K562 (cell line): ENCODE measurements around the gene CPED1. TPM values are rescaled to one million over a fixed set of nuclear protein-coding genes. Genes with fewer than 3 reads are reported as not detected.

Experiments used
- ETV1 ChIP-seq: fragments of 450-650 bp; conservative IDR thresholded peaks from 2 replicates; pipeline ENCODE4 v1.6.1; 2016; ENCODE audit warnings: missing genetic modification characterization, control low read depth, low read depth, missing compliant biosample characterization
- HMG20A ChIP-seq: fragments of 450-650 bp; formaldehyde crosslinking; conservative IDR thresholded peaks from 2 replicates; pipeline ENCODE4 v1.4.0; 2020; ENCODE audit warnings: mild to moderate bottlenecking, mixed read lengths
- MNT ChIP-seq, 2 experiments: fragments of 450-650 bp; conservative IDR thresholded peaks; 2 replicates each; pipeline ENCODE4 v1.6.1; 2017; ENCODE audit warnings: mild to moderate bottlenecking in 2 of 2, moderate library complexity in 2 of 2
- MYC ChIP-seq, 2 experiments: fragments of 250-450 bp in 1 of 2; sonication (Bioruptor Pico) in 1 of 2; IDR thresholded peaks; 2 replicates each; pipeline versions ENCODE4 v1.5.1 to v1.6.1; 2012 to 2021; ENCODE audit warnings: low read depth in 2 of 2, borderline replicate concordance in 1 of 2, improper control_type of control experiment in 1 of 2, low read length in 1 of 2, mild to moderate bottlenecking in 1 of 2, moderate library complexity in 1 of 2
- NONO ChIP-seq, 2 experiments: fragments of 200-400 bp in 1 of 2; fragments of 450-650 bp in 1 of 2; formaldehyde crosslinking in 1 of 2; IDR thresholded peaks; 2 replicates each; pipeline ENCODE4 v1.6.1; 2017; ENCODE audit warnings: low read depth in 2 of 2, mild to moderate bottlenecking in 2 of 2, moderate library complexity in 2 of 2, low read length in 1 of 2
- PCBP2 ChIP-seq: fragments of 200-400 bp; formaldehyde crosslinking; IDR thresholded peaks from 2 replicates; pipeline ENCODE4 v1.6.1; 2018; ENCODE audit warnings: low read length, low read depth, mild to moderate bottlenecking, moderate library complexity; ENCODE audit not compliant: poor library complexity, severe bottlenecking
- PKNOX1 ChIP-seq: fragments of 450-650 bp; IDR thresholded peaks from 2 replicates; pipeline ENCODE4 v1.6.1; 2016
- POLR2H ChIP-seq: IDR thresholded peaks from 2 replicates; pipeline ENCODE4 v1.6.1; 2016; ENCODE audit warnings: missing genetic modification characterization, low read depth, mild to moderate bottlenecking, control low read depth, missing compliant biosample characterization, moderate library complexity
- TGIF2 ChIP-seq: sonication (generic); formaldehyde crosslinking; IDR thresholded peaks from 2 replicates; pipeline ENCODE4 v1.8.1; 2022; ENCODE audit warnings: mild to moderate bottlenecking, missing genetic modification reagents, moderate library complexity
- THRB ChIP-seq: fragments of 450-650 bp; formaldehyde crosslinking; conservative IDR thresholded peaks from 2 replicates; pipeline ENCODE4 v1.4.0; 2022; ENCODE audit warnings: mild to moderate bottlenecking, missing genetic modification characterization
- TRIM25 ChIP-seq: fragments of 450-650 bp; IDR thresholded peaks from 2 replicates; pipeline ENCODE4 v1.7.0; 2016; ENCODE audit warnings: borderline replicate concordance
- WHSC1 ChIP-seq: IDR thresholded peaks from one replicate; pipeline ENCODE4 v1.6.1; 2012; ENCODE audit warnings: low read length, control low read depth, inconsistent platforms
- ZNF175 ChIP-seq: fragments of 200-800 bp; sonication (Bioruptor generic); IDR thresholded peaks from 2 replicates; pipeline ENCODE4 v1.6.1; 2016; ENCODE audit warnings: low read depth, mild to moderate bottlenecking, missing genetic modification characterization, missing compliant biosample characterization
- ZNF592 ChIP-seq: fragments of 450-650 bp; IDR thresholded peaks from 2 replicates; pipeline ENCODE4 v1.6.1; 2017; ENCODE audit warnings: antibody characterized with exemption, mild to moderate bottlenecking
- polyA plus RNA-seq, 8 experiments: library from polyadenylated mRNA; depleted of rRNA in 4 of 8; stranded (reverse) in 5 of 8; unstranded in 3 of 8; fragments of >200 nt; fragmentation: Nextera tagmentation in 2 of 8; fragmentation: Illumina TruSeq in 1 of 8; extraction: Ambion mirVana in 2 of 8; extraction: Trizol in 1 of 8; gene quantifications; 2 replicates each; pipeline versions ENCODE4 v1.2.1 to v1.2.3, GENCODE V29; 2011 to 2014; ENCODE audit warnings: inconsistent platforms in 1 of 8, missing spikeins in 1 of 8
- total RNA-seq, 7 experiments: library from RNA; depleted of rRNA in 6 of 7; stranded (reverse); fragments of >200 nt in 6 of 7; fragmentation: Illumina TruSeq in 2 of 7; extraction: Trizol in 2 of 7; gene quantifications; 2 replicates each; pipeline versions ENCODE4 v1.2.1 to v1.2.3, GENCODE V29; 2011 to 2021; ENCODE audit warnings: low replicate concordance in 1 of 7

The CPED1 gene
- total and polyA plus RNA-seq, 9 of the 15 experiments (the other 6 are each of a cell fraction or from before 2014, with no cell fraction given), result 195 to 393 (median 290) TPM

GRCh38 chr7:120992965-120993494 lies 4.5 kb downstream of the CPED1 start (continued):
- TF ChIP-seq TRIM25, result no peak
- no peak for TF ChIP-seq ETV1 (tag)
- no peak for TF ChIP-seq ZNF175
- TF ChIP-seq NONO (IDR thresholded peaks at IDR 0.05; ENCODE audit: low read depth in 2 of 2, low read length in 1 of 2), result 0 out of 4 replicates have a peak, but pooled peaks of 1 of the 2 experiments have one; percentile 20
- no peak for TF ChIP-seq PCBP2
- peak; percentile 49 for TF ChIP-seq MYC (IDR thresholded peaks at IDR 0.05; ENCODE audit: low read depth, low read length)
- TF ChIP-seq MYC (CRISPR knock-in tag; IDR thresholded peaks at IDR 0.05; ENCODE audit: borderline replicate concordance, low read depth), result no peak
- 0 out of 2 replicates have a peak, but pooled peaks have one; percentile 27 for TF ChIP-seq ZNF592
- TF ChIP-seq MNT (conservative IDR thresholded peaks at IDR 0.05), result peak in 1 of 2 experiments; percentile 52
- peak; percentile 40 for TF ChIP-seq POLR2H (tag)
- no peak for TF ChIP-seq WHSC1
- TF ChIP-seq HMG20A, result no peak
- no peak for TF ChIP-seq TGIF2 (CRISPR knock-in tag)
- TF ChIP-seq THRB, result no peak
- TF ChIP-seq PKNOX1, result no peak
